ENCODE results near the gene PKN2. TPM values are rescaled to one million over a fixed set of nuclear protein-coding genes. Genes with fewer than 3 reads are reported as not detected.

The PKN2 gene
- total and polyA plus RNA-seq, 2 of the 8 experiments (the other 6 are each of a cell fraction or from before 2014, with no cell fraction given), result 7.8 to 32.0 TPM

GRCh38 chr1:88751714-88752113 lies 67.6 kb downstream of the PKN2 start:
- Histone ChIP-seq H4K20me1 (replicated peaks in 1 of 2; ENCODE audit: control insufficient read depth in 1 of 2, insufficient read depth in 2 of 2, low read length in 2 of 2) (no peaks in the 10 kb centered on the region), H3K79me1 (ENCODE audit: low read depth, low read length) (no peaks in the 10 kb centered on the region; the same call in 1 of the 2 replicates), H3K23ac (ENCODE audit: insufficient read length) (no peak overlapping the region), H3K36me3 (ENCODE audit: control insufficient read depth in 2 of 4, insufficient read depth in 4 of 4, low read length in 3 of 4) (no peaks in the 10 kb centered on the region; a peak in 1 of 8 replicates), H2AFZ (ENCODE audit: low read length) (no peak overlapping the region), H2AK5ac (ENCODE audit: low read depth, low read length) (no peak overlapping the region), H2BK5ac (ENCODE audit: low read depth, low read length) (no peak overlapping the region), H3K9ac (replicated peaks in 1 of 4; ENCODE audit: extremely low read depth in 1 of 4, low read depth in 3 of 4, low read length in 3 of 4) (no peak overlapping the region), H2BK15ac (ENCODE audit: low read length) (no peak overlapping the region), H3K27ac (ENCODE audit: low read depth, low read length) (no peak overlapping the region), H3K4ac (replicated peaks; ENCODE audit: insufficient read length, low read depth, low read length) (no peak overlapping the region), H3K9me3 (ENCODE audit: insufficient read depth in 2 of 2, low read depth in 1 of 2, low read length in 1 of 2) (no peaks in the 10 kb centered on the region), H4K5ac (ENCODE audit: insufficient read length, low read depth, low read length) (no peak overlapping the region), H3K18ac (ENCODE audit: extremely low read depth, low read length) (no peak overlapping the region), H4K8ac (ENCODE audit: extremely low read depth, insufficient read depth, low read length) (no peak overlapping the region), H3K27me3 (replicated peaks in 1 of 4; ENCODE audit: control insufficient read depth in 3 of 4, extremely low read depth in 1 of 4, insufficient read depth in 3 of 4, low read length in 3 of 4) (no peaks in the 10 kb centered on the region), H3K23me2 (ENCODE audit: low read depth, low read length) (no peaks in the 10 kb centered on the region), H3K56ac (replicated peaks; ENCODE audit: insufficient read length, low read depth, low read length) (no peak overlapping the region), H3K14ac (ENCODE audit: insufficient read length) (no peak overlapping the region), H3K4me3 (ENCODE audit: extremely low read depth in 1 of 4, insufficient read depth in 2 of 4, low read depth in 3 of 4, low read length in 4 of 4) (no peak overlapping the region), H2BK20ac (ENCODE audit: low read length) (no peak overlapping the region), H2BK120ac (replicated peaks; ENCODE audit: low read depth, low read length) (no peak overlapping the region), H3K79me2 (ENCODE audit: control insufficient read depth in 1 of 2, insufficient read depth in 2 of 2, low read length in 2 of 2) (no peaks in the 10 kb centered on the region), H2BK12ac (ENCODE audit: low read depth, low read length) (no peak overlapping the region), H3K4me1 (replicated peaks in 1 of 4; ENCODE audit: control insufficient read depth in 3 of 4, insufficient read depth in 4 of 4, low read length in 3 of 4) (peaks cover 0 to under 1% (median 0%) of the 10 kb centered on the region in 4 experiments; a peak in 1 of 7 replicates), H3K4me2 (ENCODE audit: insufficient read depth in 1 of 2, low read depth in 2 of 2, low read length in 2 of 2) (no peak overlapping the region), H4K91ac (replicated peaks; ENCODE audit: insufficient read length, low read length) (no peak overlapping the region)
- 87% methylated on average over 4 of the region's 4 CpGs; no CpG with 5 or more reads in 1 of the 2 experiments for WGBS, 2 experiments (ENCODE audit: extremely low coverage in 1 of 2, insufficient coverage in 1 of 2, insufficient read length in 1 of 2, insufficient replicate concordance in 2 of 2, low coverage in 1 of 2, low lambda C conversion rate in 2 of 2, missing lambda C conversion rate in 1 of 2)
- TF ChIP-seq CTCF (IDR thresholded peaks at IDR 0.05; ENCODE audit: control extremely low read depth in 1 of 3, insufficient read depth in 1 of 3, low read depth in 1 of 3, low read length in 3 of 3), result no peak
- ChIA-PET CTCF (ENCODE audit: partially characterized antibody) (interaction anchor here (1.2 kb wide), 1 partner anchor 133 kb away, joined by 3 read pairs; no protein-coding TSS in a partner anchor), POLR2A (ENCODE audit: partially characterized antibody) (no interaction called here)
- no peak for DNase-seq (ENCODE audit: low read depth in 1 of 2, low spot score in 2 of 2)
- no peak for FAIRE-seq

All from H1 (cell line).